HL-60 (cell line): ENCODE measurements around the gene ESPNL.
A peak's percentile ranks its signal among the peaks of the same experiment; 100 is the strongest.

ENCODE experiments used
- DNase-seq, 2 experiments: peaks; one replicate each; pipeline ENCODE4 v3.0.0-alpha.2; 2010 to 2020; ENCODE audit warnings: low read depth in 1 of 2, low spot score in 1 of 2
- H3K27ac ChIP-seq: fragments of 250-450 bp; sonication (Bioruptor Pico); replicated peaks from 2 replicates; pipeline ENCODE4 v1.5.1; 2020; ENCODE audit warnings: mild to moderate bottlenecking, moderate library complexity
- H3K27me3 ChIP-seq: fragments of 250-450 bp; sonication (Bioruptor Pico); 2 replicates; pipeline ENCODE4 v1.5.1; 2021; ENCODE audit warnings: mild to moderate bottlenecking, moderate library complexity; ENCODE audit not compliant: insufficient read depth, poor library complexity, severe bottlenecking
- H3K4me3 ChIP-seq: replicated peaks from 2 replicates; pipeline ENCODE4 v1.5.1; 2011; ENCODE audit warnings: mild to moderate bottlenecking, control low read depth, low read length; ENCODE audit not compliant: insufficient read depth
- CTCF ChIP-seq: IDR thresholded peaks from one replicate; pipeline ENCODE4 v1.5.1; 2011; ENCODE audit warnings: low read length, control low read depth, inconsistent platforms; ENCODE audit not compliant: insufficient read depth
- GABPA ChIP-seq: IDR thresholded peaks from 2 replicates; pipeline ENCODE4 v1.6.1; 2012; ENCODE audit warnings: low read depth
- POLR2AphosphoS5 ChIP-seq: IDR thresholded peaks from 2 replicates; pipeline ENCODE4 v1.6.1; 2012; ENCODE audit warnings: low read depth
- REST ChIP-seq: IDR thresholded peaks from 2 replicates; pipeline ENCODE4 v1.6.1; 2012; ENCODE audit warnings: low read depth; ENCODE audit not compliant: insufficient replicate concordance
- SPI1 ChIP-seq: IDR thresholded peaks from 2 replicates; pipeline ENCODE4 v1.6.1; 2012; ENCODE audit warnings: low read depth, mild to moderate bottlenecking, borderline replicate concordance

ESPNL gene

GRCh38 chr2:238085899-238086298 is 14.2 kb upstream of the ESPNL start:
- no peaks in the 10 kb centered on the region for H3K27me3 ChIP-seq
- H3K4me3 ChIP-seq, result no peak overlapping the region
- no peak overlapping the region; the same call in 1 of the 2 replicates for H3K27ac ChIP-seq
- no peak for DNase-seq
- TF ChIP-seq GABPA (no peak), POLR2AphosphoS5 (no peak), SPI1 (no peak), CTCF (no peak), REST (no peak)

DNA sequence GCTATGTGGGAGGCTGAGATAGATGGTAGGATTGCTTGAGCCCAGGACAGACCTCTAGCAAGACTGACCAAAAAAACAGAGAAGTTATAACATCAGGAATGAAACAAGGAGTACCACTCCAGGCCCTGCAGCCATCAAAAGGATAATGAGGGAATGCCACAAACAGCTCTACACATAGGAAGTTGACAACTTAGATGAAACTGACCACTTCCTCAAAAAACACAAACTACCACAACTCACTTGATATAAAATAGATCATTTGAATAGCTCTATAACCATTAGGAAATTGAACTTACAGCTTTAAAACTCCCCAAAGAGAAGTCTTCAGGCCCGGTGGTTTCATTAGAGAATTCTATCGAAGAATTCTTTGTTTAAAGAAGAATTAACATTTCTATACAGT is 12.9 kb upstream of the ESPNL start:
- H3K27me3 ChIP-seq, result no peaks in the 10 kb centered on the region
- H3K4me3 ChIP-seq, result no peak overlapping the region
- peak overlapping the region; percentile 49 for H3K27ac ChIP-seq
- peak; percentile 92 for TF ChIP-seq SPI1
- TF ChIP-seq CTCF, result no peak
- DNase-seq, result peak in 1 of 2 experiments; percentile 34

DNA sequence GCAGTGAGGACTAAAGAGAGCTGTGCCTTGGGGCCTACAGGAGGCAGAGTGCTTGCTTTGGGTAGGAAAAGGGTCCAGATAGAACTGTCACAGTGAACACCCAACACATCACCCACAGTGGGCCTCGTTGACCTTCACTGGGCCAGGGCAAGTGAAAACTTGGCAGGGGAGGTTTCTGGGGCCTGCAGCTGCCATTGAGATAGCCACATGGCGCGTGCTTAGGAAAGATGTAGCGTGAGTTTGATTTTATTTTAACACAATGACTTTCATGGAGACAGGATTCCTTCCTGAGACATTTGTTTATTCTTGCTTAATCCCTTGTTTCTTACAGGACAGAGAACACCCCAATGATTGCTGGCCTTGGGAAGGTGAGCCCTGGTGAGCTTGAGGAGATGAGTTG is 9.3 kb upstream of the ESPNL start:
- Histone ChIP-seq H3K27ac (no peak overlapping the region), H3K27me3 (no peaks in the 10 kb centered on the region), H3K4me3 (no peak overlapping the region)
- DNase-seq, result no peak
- no peak for TF ChIP-seq CTCF

DNA sequence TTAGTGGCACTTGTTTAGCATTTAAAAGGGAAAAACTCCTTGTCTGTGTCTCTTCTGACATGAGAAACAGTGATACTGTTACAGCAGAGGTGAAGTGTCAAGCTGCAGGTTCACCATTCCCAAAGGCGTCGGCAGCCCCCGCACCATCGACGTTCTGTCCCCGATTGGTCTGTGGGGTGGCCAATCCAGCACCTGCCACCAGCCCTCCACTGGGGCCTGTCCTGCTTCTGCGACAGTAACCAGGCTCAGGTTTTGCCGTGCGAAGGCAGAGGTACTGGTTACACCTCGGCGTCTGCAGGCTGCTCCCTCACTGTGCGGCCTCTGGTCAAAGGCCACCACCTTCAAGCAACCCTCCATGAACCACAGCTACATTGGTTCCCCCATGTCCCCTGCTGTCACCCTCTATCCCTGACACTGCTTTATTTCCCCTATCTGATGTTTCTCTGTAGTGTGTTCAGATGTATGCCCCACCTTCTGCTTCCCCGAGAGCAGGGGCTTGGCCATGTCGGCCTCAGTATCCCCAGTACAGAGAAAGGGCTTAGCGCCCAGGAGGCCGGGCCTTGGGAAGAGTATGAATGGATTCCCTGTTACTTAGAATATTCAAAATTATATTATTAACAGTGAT is 8.6 kb upstream of the ESPNL start:
- Histone ChIP-seq H3K27me3 (no peaks in the 10 kb centered on the region), H3K27ac (no peak overlapping the region), H3K4me3 (no peak overlapping the region)
- no peak for DNase-seq
- TF ChIP-seq POLR2AphosphoS5, result no peak
- TF ChIP-seq CTCF, result no peak
- no peak for TF ChIP-seq REST
- TF ChIP-seq SPI1, result no peak
- no peak for TF ChIP-seq GABPA
